Body of pancreas (tissue), 4 donors: ENCODE results near the gene TIA1.
"Not testable (repeated sequence)": the region's sequence is repeated elsewhere in the genome, so short reads cannot be mapped to it uniquely, and the experiment has no call there.

Experiments
- CTCF ChIP-seq, 7 experiments: fragments of 450-650 bp in 4 of 7; fragments of 200-600 bp in 3 of 7; sonication (generic) in 3 of 7; IDR thresholded peaks; one replicate each; pipeline ENCODE4 v1.5.1; 2016 to 2019; ENCODE audit warnings: antibody characterized with exemption in 7 of 7
- POLR2A ChIP-seq, 3 donors: fragments of 450-650 bp; IDR thresholded peaks; one replicate each; pipeline ENCODE4 v1.6.1; 2016; ENCODE audit warnings: antibody characterized with exemption in 3 of 3, mild to moderate bottlenecking in 2 of 3

GRCh38 chr2:70266925-70267324 lies 18.5 kb upstream of the TIA1 start:
- TF ChIP-seq CTCF, POLR2A (IDR thresholded peaks at IDR 0.05): not testable (repeated sequence)
